Fibroblast of lung (primary cell): Measurements from ENCODE around the gene MAPK8IP3. TPM values are rescaled to one million over a fixed set of nuclear protein-coding genes. Genes with fewer than 3 reads are reported as not detected.

Source experiments
- DNase-seq, 2 donors: peaks; one replicate each; pipeline versions ENCODE4 v3.0.0 to v3.0.0-alpha.2; 2010; ENCODE audit warnings: low read depth in 2 of 2
- H2AFZ ChIP-seq: 2 replicates; pipeline ENCODE4 v1.5.1; 2012; ENCODE audit warnings: low read length, control low read depth, inconsistent platforms
- H3K27ac ChIP-seq: 2 replicates; pipeline ENCODE4 v1.5.1; 2011; ENCODE audit warnings: low read length, control low read depth; ENCODE audit not compliant: insufficient read depth
- H3K27me3 ChIP-seq: 2 replicates; pipeline ENCODE4 v1.5.1; 2011; ENCODE audit warnings: mild to moderate bottlenecking, low read length; ENCODE audit not compliant: control insufficient read depth, insufficient read depth
- H3K36me3 ChIP-seq: 2 replicates; pipeline ENCODE4 v1.5.1; 2011; ENCODE audit warnings: low read length; ENCODE audit not compliant: control insufficient read depth, insufficient read depth
- H3K4me1 ChIP-seq: 2 replicates; pipeline ENCODE4 v1.5.1; 2011; ENCODE audit warnings: low read length; ENCODE audit not compliant: control insufficient read depth, insufficient read depth; ENCODE audit errors: extremely low read depth
- H3K4me2 ChIP-seq: 2 replicates; pipeline ENCODE4 v1.5.1; 2011; ENCODE audit warnings: low read length, control low read depth; ENCODE audit not compliant: insufficient read depth; ENCODE audit errors: extremely low read depth
- H3K4me3 ChIP-seq, 4 experiments: fragments of 200-600 bp in 1 of 4; sonication (generic) in 1 of 4; replicated peaks in 1 of 4; 2 replicates each; pipeline ENCODE4 v1.5.1; 2011 to 2016; ENCODE audit warnings: low read length in 4 of 4, low read depth in 3 of 4, mild to moderate bottlenecking in 3 of 4, control low read depth in 2 of 4, inconsistent platforms in 1 of 4, mixed read lengths in 1 of 4; ENCODE audit not compliant: insufficient read depth in 1 of 4; ENCODE audit errors: control extremely low read depth in 1 of 4
- H3K79me2 ChIP-seq: 2 replicates; pipeline ENCODE4 v1.5.1; 2012; ENCODE audit warnings: mild to moderate bottlenecking, low read length, inconsistent platforms; ENCODE audit not compliant: control insufficient read depth, insufficient read depth
- H3K9ac ChIP-seq: 2 replicates; pipeline ENCODE4 v1.5.1; 2011; ENCODE audit warnings: mild to moderate bottlenecking, low read length, control low read depth; ENCODE audit not compliant: insufficient read depth
- H3K9me3 ChIP-seq: 2 replicates; pipeline ENCODE4 v1.5.1; 2012; ENCODE audit warnings: low read depth, low read length; ENCODE audit not compliant: control insufficient read depth, insufficient read depth
- H4K20me1 ChIP-seq: 2 replicates; pipeline ENCODE4 v1.5.1; 2011; ENCODE audit warnings: low read length; ENCODE audit not compliant: control insufficient read depth, insufficient read depth; ENCODE audit errors: extremely low read depth
- CTCF ChIP-seq, 2 donors: IDR thresholded peaks in 1 of 2; conservative IDR thresholded peaks in 1 of 2; 1 replicate in 1 of 2; 2 replicates in 1 of 2; pipeline ENCODE4 v1.5.1; 2011 to 2012; ENCODE audit warnings: low read length in 2 of 2, control low read depth in 1 of 2, inconsistent platforms in 1 of 2, low read depth in 1 of 2, mild to moderate bottlenecking in 1 of 2
- EZH2 ChIP-seq: IDR thresholded peaks from 2 replicates; pipeline ENCODE4 v1.5.1; 2012; ENCODE audit warnings: low read length, control low read depth, mild to moderate bottlenecking; ENCODE audit errors: missing control alignments
- polyA plus RNA-seq, 2 donors: library from polyadenylated mRNA; depleted of rRNA in 1 of 2; stranded (reverse) in 1 of 2; unstranded in 1 of 2; fragments of >200 nt; gene quantifications; 2 replicates each; pipeline ENCODE4 v1.2.1, GENCODE V29; 2011 to 2012; ENCODE audit warnings: missing spikeins in 1 of 2
- total RNA-seq: library from RNA; depleted of rRNA; stranded (reverse); fragments of >200 nt; gene quantifications from 2 replicates; pipeline ENCODE4 v1.2.1, GENCODE V29; 2014

MAPK8IP3 gene
- total and polyA plus RNA-seq, 2 donors (not counting 1 experiment from before 2014, with no cell fraction given): 9.4 to 36.3 TPM

- Histone ChIP-seq H3K27me3 (no peaks in the 10 kb centered on the region), H4K20me1 (no peaks in the 10 kb centered on the region), H3K9me3 (no peaks in the 10 kb centered on the region), H3K4me3 (no peak overlapping the region), H3K36me3 (peaks cover 5% of the 10 kb centered on the region), H3K4me2 (no peak overlapping the region), H3K79me2 (no peaks in the 10 kb centered on the region), H2AFZ (no peak overlapping the region), H3K9ac (no peak overlapping the region), H3K4me1 (no peaks in the 10 kb centered on the region), H3K27ac (no peak overlapping the region)
- TF ChIP-seq CTCF (conservative IDR thresholded peaks at IDR 0.05 in 1 of 2, IDR thresholded peaks at IDR 0.05 in 1 of 2; ENCODE audit: low read depth in 1 of 2, low read length in 2 of 2) (no peak), EZH2 (no peak)
- no peak for DNase-seq
Measured at GRCh38 chr16:1807626-1808025, 101.6 kb downstream of the MAPK8IP3 start.

- H2AFZ ChIP-seq: no peak overlapping the region
- no peaks in the 10 kb centered on the region for H3K9me3 ChIP-seq
- TF ChIP-seq EZH2: no peak
- TF ChIP-seq CTCF (conservative IDR thresholded peaks at IDR 0.05 in 1 of 2, IDR thresholded peaks at IDR 0.05 in 1 of 2; ENCODE audit: low read depth in 1 of 2, low read length in 2 of 2): no peak
- no peak overlapping the region for H3K9ac ChIP-seq
- H3K27ac ChIP-seq: no peak overlapping the region
- no peaks in the 10 kb centered on the region for H3K27me3 ChIP-seq
- no peak overlapping the region for H3K4me2 ChIP-seq
- no peaks in the 10 kb centered on the region for H3K79me2 ChIP-seq
- H3K4me1 ChIP-seq: peaks cover 3% of the 10 kb centered on the region
- H4K20me1 ChIP-seq: no peaks in the 10 kb centered on the region
- no peak for DNase-seq
- H3K4me3 ChIP-seq: no peak overlapping the region
- H3K36me3 ChIP-seq: peaks cover 5% of the 10 kb centered on the region
Measured at GRCh38 chr16:1808691-1809090, 102.7 kb downstream of the MAPK8IP3 start.

GRCh38 chr16:1809281-1809801 lies 103.3 kb downstream of the MAPK8IP3 start:
- peaks cover 3% of the 10 kb centered on the region for H3K4me1 ChIP-seq
- H3K79me2 ChIP-seq: no peaks in the 10 kb centered on the region
- peaks cover 5% of the 10 kb centered on the region for H3K36me3 ChIP-seq
- H3K27me3 ChIP-seq: no peaks in the 10 kb centered on the region
- H3K9me3 ChIP-seq: no peaks in the 10 kb centered on the region
- no peak overlapping the region for H3K9ac ChIP-seq
- H3K4me2 ChIP-seq: no peak overlapping the region
- TF ChIP-seq CTCF (conservative IDR thresholded peaks at IDR 0.05 in 1 of 2, IDR thresholded peaks at IDR 0.05 in 1 of 2; ENCODE audit: low read depth in 1 of 2, low read length in 2 of 2) (no peak), EZH2 (no peak)
- no peaks in the 10 kb centered on the region for H4K20me1 ChIP-seq
- H3K27ac ChIP-seq: no peak overlapping the region
- H3K4me3 ChIP-seq: no peak overlapping the region
- H2AFZ ChIP-seq: no peak overlapping the region
- no peak for DNase-seq
